H1 (cell line): ENCODE measurements around the gene ARHGAP35.

Source experiments
- CEBPB ChIP-seq: IDR thresholded peaks from 2 replicates; pipeline ENCODE4 v1.6.1; 2012; ENCODE audit warnings: low read depth, low read length
- EZH2 ChIP-seq: fragments of 200-600 bp; sonication (generic); IDR thresholded peaks from 2 replicates; pipeline ENCODE4 v1.7.1; 2012; ENCODE audit warnings: low read depth, mild to moderate bottlenecking, moderate library complexity, low read length, inconsistent platforms; ENCODE audit not compliant: severe bottlenecking
- FOSL1 ChIP-seq: IDR thresholded peaks from 2 replicates; pipeline ENCODE4 v1.6.1; 2011; ENCODE audit warnings: mild to moderate bottlenecking, low read depth, low read length, moderate library complexity; ENCODE audit not compliant: insufficient read depth
- NRF1 ChIP-seq: IDR thresholded peaks from 2 replicates; pipeline ENCODE4 v1.6.1; 2011; ENCODE audit warnings: mild to moderate bottlenecking, low read depth, low read length, improper control_type of control experiment
- POLR2A ChIP-seq, 2 experiments: IDR thresholded peaks; 1 replicate in 1 of 2; 2 replicates in 1 of 2; pipeline ENCODE4 v1.6.1; 2011; ENCODE audit warnings: low read depth in 2 of 2, low read length in 2 of 2, mild to moderate bottlenecking in 2 of 2; ENCODE audit errors: control extremely low read depth in 1 of 2
- POLR2AphosphoS5 ChIP-seq: IDR thresholded peaks from 2 replicates; pipeline ENCODE4 v1.6.1; 2011; ENCODE audit warnings: low read depth, low read length
- RNF2 ChIP-seq: fragments of 200-900, 300-1000 bp; sonication (generic); IDR thresholded peaks from 2 replicates; pipeline ENCODE4 v1.7.1; 2016; ENCODE audit warnings: borderline replicate concordance, low read depth, mild to moderate bottlenecking, antibody characterized with exemption, low read length; ENCODE audit not compliant: poor library complexity, severe bottlenecking; ENCODE audit errors: missing control alignments
- RXRA ChIP-seq: IDR thresholded peaks from 2 replicates; pipeline ENCODE4 v1.6.1; 2011; ENCODE audit warnings: low read depth, mild to moderate bottlenecking, low read length, moderate library complexity; ENCODE audit not compliant: insufficient read depth
- SP1 ChIP-seq: IDR thresholded peaks from 2 replicates; pipeline ENCODE4 v1.6.1; 2011; ENCODE audit warnings: low read depth, low read length
- TAF1 ChIP-seq: IDR thresholded peaks from 2 replicates; pipeline ENCODE4 v1.6.1; 2011; ENCODE audit warnings: mild to moderate bottlenecking, low read depth, low read length
- YY1 ChIP-seq: IDR thresholded peaks from 2 replicates; pipeline ENCODE4 v1.6.1; 2011; ENCODE audit warnings: low read depth, mild to moderate bottlenecking, low read length
- TF ChIP-seq, protein P1 (sequence below), 3 experiments: IDR thresholded peaks; 1 replicate in 2 of 3; 2 replicates in 1 of 3; pipeline versions ENCODE4 v1.5.1 to v1.6.1; 2011; ENCODE audit warnings: low read length in 3 of 3, mild to moderate bottlenecking in 3 of 3, inconsistent platforms in 2 of 3, low read depth in 1 of 3, moderate library complexity in 1 of 3; ENCODE audit not compliant: insufficient read depth in 1 of 3; ENCODE audit errors: control extremely low read depth in 1 of 3
- TF ChIP-seq, protein P2 (sequence below): IDR thresholded peaks from 2 replicates; pipeline ENCODE4 v1.6.1; 2012; ENCODE audit warnings: low read length, inconsistent platforms

GRCh38 chr19:46904114-46905060, 43.6 kb downstream of the ARHGAP35 start:
- TF ChIP-seq SP1, result no peak
- no peak for TF ChIP-seq FOSL1
- no peak for TF ChIP-seq NRF1
- no peak for TF ChIP-seq TAF1
- no peak for TF ChIP-seq RXRA
- TF ChIP-seq, protein P1, sequence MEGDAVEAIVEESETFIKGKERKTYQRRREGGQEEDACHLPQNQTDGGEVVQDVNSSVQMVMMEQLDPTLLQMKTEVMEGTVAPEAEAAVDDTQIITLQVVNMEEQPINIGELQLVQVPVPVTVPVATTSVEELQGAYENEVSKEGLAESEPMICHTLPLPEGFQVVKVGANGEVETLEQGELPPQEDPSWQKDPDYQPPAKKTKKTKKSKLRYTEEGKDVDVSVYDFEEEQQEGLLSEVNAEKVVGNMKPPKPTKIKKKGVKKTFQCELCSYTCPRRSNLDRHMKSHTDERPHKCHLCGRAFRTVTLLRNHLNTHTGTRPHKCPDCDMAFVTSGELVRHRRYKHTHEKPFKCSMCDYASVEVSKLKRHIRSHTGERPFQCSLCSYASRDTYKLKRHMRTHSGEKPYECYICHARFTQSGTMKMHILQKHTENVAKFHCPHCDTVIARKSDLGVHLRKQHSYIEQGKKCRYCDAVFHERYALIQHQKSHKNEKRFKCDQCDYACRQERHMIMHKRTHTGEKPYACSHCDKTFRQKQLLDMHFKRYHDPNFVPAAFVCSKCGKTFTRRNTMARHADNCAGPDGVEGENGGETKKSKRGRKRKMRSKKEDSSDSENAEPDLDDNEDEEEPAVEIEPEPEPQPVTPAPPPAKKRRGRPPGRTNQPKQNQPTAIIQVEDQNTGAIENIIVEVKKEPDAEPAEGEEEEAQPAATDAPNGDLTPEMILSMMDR (IDR thresholded peaks at IDR 0.05; ENCODE audit: control extremely low read depth in 1 of 3, insufficient read depth in 1 of 3, low read depth in 1 of 3, low read length in 3 of 3), result no peak
- TF ChIP-seq POLR2AphosphoS5, result no peak
- TF ChIP-seq, protein P2, sequence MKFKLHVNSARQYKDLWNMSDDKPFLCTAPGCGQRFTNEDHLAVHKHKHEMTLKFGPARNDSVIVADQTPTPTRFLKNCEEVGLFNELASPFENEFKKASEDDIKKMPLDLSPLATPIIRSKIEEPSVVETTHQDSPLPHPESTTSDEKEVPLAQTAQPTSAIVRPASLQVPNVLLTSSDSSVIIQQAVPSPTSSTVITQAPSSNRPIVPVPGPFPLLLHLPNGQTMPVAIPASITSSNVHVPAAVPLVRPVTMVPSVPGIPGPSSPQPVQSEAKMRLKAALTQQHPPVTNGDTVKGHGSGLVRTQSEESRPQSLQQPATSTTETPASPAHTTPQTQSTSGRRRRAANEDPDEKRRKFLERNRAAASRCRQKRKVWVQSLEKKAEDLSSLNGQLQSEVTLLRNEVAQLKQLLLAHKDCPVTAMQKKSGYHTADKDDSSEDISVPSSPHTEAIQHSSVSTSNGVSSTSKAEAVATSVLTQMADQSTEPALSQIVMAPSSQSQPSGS, result no peak
- no peak for TF ChIP-seq POLR2A (IDR thresholded peaks at IDR 0.05; ENCODE audit: control extremely low read depth in 1 of 2, low read depth in 2 of 2, low read length in 2 of 2)
- no peak for TF ChIP-seq EZH2
- no peak for TF ChIP-seq CEBPB
- TF ChIP-seq YY1, result no peak
- TF ChIP-seq RNF2, result no peak
